SK-MEL-5 (cell line): ENCODE results near the gene CYP27C1. TPM values are rescaled to one million over a fixed set of nuclear protein-coding genes. Genes with fewer than 3 reads are reported as not detected.
A peak's percentile ranks its signal among the peaks of the same experiment; 100 is the strongest.

ENCODE experiments used
- DNase-seq: peaks from one replicate; pipeline ENCODE4 v3.0.0-alpha.2; 2016; ENCODE audit warnings: low read depth, low spot score
- in situ Hi-C: cut with HindIII; loops from 2 replicates; pipeline ENCODE4 v1.10.0; 2016; ENCODE audit warnings: low sequenced_read_pairs, high pct_unique_total_duplicates, low pct_unique_long_range_greater_than_20kb
- total RNA-seq: library from RNA; depleted of rRNA; stranded (reverse); fragments of >200 nt; shearing (Covaris generic); gene quantifications from 2 replicates; pipeline ENCODE4 v1.2.3, GENCODE V29; 2014

The CYP27C1 gene
- total RNA-seq, 1 experiment from 2014 or later, result 0.26 TPM

GRCh38 chr2:127197475-127198385 is 22.4 kb downstream of the CYP27C1 start:
- DNase-seq, result peak; percentile 82
- in situ Hi-C loops, result no loop called here

GRCh38 chr2:127196998-127197397 is 23.1 kb downstream of the CYP27C1 start:
- in situ Hi-C loops, result no loop called here
- peak; percentile 56 for DNase-seq

GRCh38 chr2:127196549-127196948 is 23.6 kb downstream of the CYP27C1 start:
- in situ Hi-C loops, result no loop called here
- DNase-seq, result no peak

GRCh38 chr2:127195140-127196074 is 24.7 kb downstream of the CYP27C1 start:
- in situ Hi-C loops, result no loop called here
- DNase-seq, result no peak

GRCh38 chr2:127194447-127194846 is 25.7 kb downstream of the CYP27C1 start:
- in situ Hi-C loops, result no loop called here
- no peak for DNase-seq

- in situ Hi-C loops, result no loop called here
- DNase-seq, result no peak
Observed at GRCh38 chr2:127193967-127194280, 26.2 kb downstream of the CYP27C1 start.

- no peak for DNase-seq
- in situ Hi-C loops, result no loop called here
Observed at GRCh38 chr2:127193164-127193966, 26.7 kb downstream of the CYP27C1 start.

GRCh38 chr2:127191331-127192219 is 28.5 kb downstream of the CYP27C1 start:
- in situ Hi-C loops, result no loop called here

GRCh38 chr2:127188797-127189196 is 31.3 kb downstream of the CYP27C1 start:
- in situ Hi-C loops, result no loop called here
- no peak for DNase-seq

More at GRCh38 chr2:127191331-127192219, 28.5 kb downstream of the CYP27C1 start:
- no peak for DNase-seq

GRCh38 chr2:127187831-127188230 is 32.3 kb downstream of the CYP27C1 start:
- in situ Hi-C loops, result no loop called here
- DNase-seq, result no peak

- DNase-seq, result no peak
- in situ Hi-C loops, result no loop called here
Observed at GRCh38 chr2:127187081-127187775, 32.9 kb downstream of the CYP27C1 start.

- DNase-seq, result no peak
- in situ Hi-C loops, result no loop called here
Observed at GRCh38 chr2:127185705-127186104, 34.4 kb downstream of the CYP27C1 start.

GRCh38 chr2:127185093-127185492 is 35.0 kb downstream of the CYP27C1 start:
- in situ Hi-C loops, result no loop called here
- DNase-seq, result no peak

GRCh38 chr2:127183771-127184170 is 36.3 kb downstream of the CYP27C1 start:
- DNase-seq, result no peak
- in situ Hi-C loops, result no loop called here

GRCh38 chr2:127182626-127183458 is 37.3 kb downstream of the CYP27C1 start:
- DNase-seq, result no peak
- in situ Hi-C loops, result no loop called here
